Stimulated activated CD4-positive, alpha-beta T cell treated with anti-CD3 and anti-CD28 coated beads, Interleukin-4, amount 100 ng/mL, for 1 hour (primary cell): ENCODE measurements around the gene AGAP1.

Experiments
- DNase-seq: peaks from one replicate; pipeline ENCODE4 v3.0.0-alpha.2; 2020

Gene AGAP1

GRCh38 chr2:235492850-235493344 lies 946 bp upstream of the AGAP1 start:
- DNase-seq: no peak

GRCh38 chr2:235493402-235493774 lies 455 bp upstream of the AGAP1 start:
- no peak for DNase-seq

GRCh38 chr2:235494716-235495372 lies 1.0 kb downstream of the AGAP1 start:
- DNase-seq: peak; percentile 4

GRCh38 chr2:235495373-235496238 lies 1.8 kb downstream of the AGAP1 start:
- no peak for DNase-seq

GRCh38 chr2:235496239-235496621 lies 2.4 kb downstream of the AGAP1 start:
- no peak for DNase-seq

GRCh38 chr2:235497096-235497495 lies 3.3 kb downstream of the AGAP1 start:
- DNase-seq: no peak

- no peak for DNase-seq
Observed at GRCh38 chr2:235498541-235498940, 4.7 kb downstream of the AGAP1 start.

GRCh38 chr2:235498946-235499812 lies 5.3 kb downstream of the AGAP1 start:
- DNase-seq: no peak

- DNase-seq: no peak
Observed at GRCh38 chr2:235500110-235500760, 6.4 kb downstream of the AGAP1 start.

- no peak for DNase-seq
Observed at GRCh38 chr2:235500761-235501672, 7.2 kb downstream of the AGAP1 start.

- DNase-seq: no peak
Observed at GRCh38 chr2:235501673-235502031, 7.8 kb downstream of the AGAP1 start.

- DNase-seq: no peak
Observed at GRCh38 chr2:235502336-235502735, 8.5 kb downstream of the AGAP1 start.

- no peak for DNase-seq
Observed at GRCh38 chr2:235504441-235505180, 10.8 kb downstream of the AGAP1 start.

- no peak for DNase-seq
Observed at GRCh38 chr2:235505181-235505741, 11.4 kb downstream of the AGAP1 start.

- DNase-seq: no peak
Observed at GRCh38 chr2:235506291-235506996, 12.6 kb downstream of the AGAP1 start.

GRCh38 chr2:235506997-235507615 lies 13.3 kb downstream of the AGAP1 start:
- no peak for DNase-seq

- no peak for DNase-seq
Observed at GRCh38 chr2:235507928-235508327, 14.1 kb downstream of the AGAP1 start.

- DNase-seq: no peak
Observed at GRCh38 chr2:235508371-235509160, 14.7 kb downstream of the AGAP1 start.

GRCh38 chr2:235510318-235510717 lies 16.5 kb downstream of the AGAP1 start:
- no peak for DNase-seq
